HEK293T (cell line): ENCODE results near the gene PHLDA3.

Experiments
- CTCF ChIA-PET: fragments of 350-600 bp; formaldehyde crosslinking; extraction: SDS; loops from one replicate; lab custom pipeline; 2021; ENCODE audit warnings: antibody characterized with exemption, inconsistent platforms; lab: Yijun Ruan, JAX
- POLR2A ChIA-PET: fragments of 350-600 bp; formaldehyde crosslinking; extraction: SDS; loops from one replicate; lab custom pipeline; 2020; ENCODE audit warnings: antibody characterized with exemption, inconsistent platforms; lab: Yijun Ruan, JAX
- DNase-seq: peaks from one replicate; pipeline ENCODE4 v3.0.0; 2012; ENCODE audit warnings: mixed read lengths; ENCODE audit errors: extremely low spot score
- ARNT ChIP-seq: fragments of 450-650 bp; IDR thresholded peaks from 2 replicates; pipeline ENCODE4 v1.6.1; 2017; ENCODE audit warnings: mild to moderate bottlenecking
- BHLHE40 ChIP-seq: fragments of 450-650 bp; IDR thresholded peaks from 2 replicates; pipeline ENCODE4 v1.6.1; 2016; ENCODE audit warnings: mild to moderate bottlenecking, moderate library complexity, borderline replicate concordance
- ELF4 ChIP-seq: fragments of 450-650 bp; IDR thresholded peaks from 2 replicates; pipeline ENCODE4 v1.6.1; 2017; ENCODE audit warnings: antibody characterized with exemption
- FOXA1 ChIP-seq: fragments of 450-650 bp; IDR thresholded peaks from 2 replicates; pipeline ENCODE4 v1.6.1; 2016; ENCODE audit warnings: mild to moderate bottlenecking
- FOXK2 ChIP-seq: fragments of 450-650 bp; IDR thresholded peaks from 2 replicates; pipeline ENCODE4 v1.6.1; 2016; ENCODE audit warnings: mild to moderate bottlenecking
- FOXM1 ChIP-seq: fragments of 450-650 bp; IDR thresholded peaks from 2 replicates; pipeline ENCODE4 v1.6.1; 2017; ENCODE audit warnings: mild to moderate bottlenecking, borderline replicate concordance
- HDGF ChIP-seq: fragments of 450-650 bp; IDR thresholded peaks from 2 replicates; pipeline ENCODE4 v1.6.1; 2017; ENCODE audit warnings: antibody characterized with exemption, borderline replicate concordance
- L3MBTL2 ChIP-seq: fragments of 450-650 bp; conservative IDR thresholded peaks from 2 replicates; pipeline ENCODE4 v1.6.1; 2016; ENCODE audit warnings: mild to moderate bottlenecking
- LEF1 ChIP-seq: fragments of 450-650 bp; IDR thresholded peaks from 2 replicates; pipeline ENCODE4 v1.6.1; 2017; ENCODE audit warnings: mild to moderate bottlenecking, borderline replicate concordance
- NFRKB ChIP-seq: fragments of 450-650 bp; IDR thresholded peaks from 2 replicates; pipeline ENCODE4 v1.6.1; 2016; ENCODE audit warnings: mild to moderate bottlenecking, moderate library complexity
- SP1 ChIP-seq: fragments of 450-650 bp; IDR thresholded peaks from 2 replicates; pipeline ENCODE4 v1.6.1; 2017
- SUZ12 ChIP-seq: fragments of 450-650 bp; IDR thresholded peaks from 2 replicates; pipeline ENCODE4 v1.6.1; 2016; ENCODE audit warnings: mild to moderate bottlenecking
- TARDBP ChIP-seq: fragments of 450-650 bp; IDR thresholded peaks from 2 replicates; pipeline ENCODE4 v1.6.1; 2016
- ZNF384 ChIP-seq: fragments of 450-650 bp; IDR thresholded peaks from 2 replicates; pipeline ENCODE4 v1.6.1; 2016
- TF ChIP-seq, protein P1 (sequence below): fragments of 450-650 bp; IDR thresholded peaks from 2 replicates; pipeline ENCODE4 v1.6.1; 2016

Gene PHLDA3

DNA sequence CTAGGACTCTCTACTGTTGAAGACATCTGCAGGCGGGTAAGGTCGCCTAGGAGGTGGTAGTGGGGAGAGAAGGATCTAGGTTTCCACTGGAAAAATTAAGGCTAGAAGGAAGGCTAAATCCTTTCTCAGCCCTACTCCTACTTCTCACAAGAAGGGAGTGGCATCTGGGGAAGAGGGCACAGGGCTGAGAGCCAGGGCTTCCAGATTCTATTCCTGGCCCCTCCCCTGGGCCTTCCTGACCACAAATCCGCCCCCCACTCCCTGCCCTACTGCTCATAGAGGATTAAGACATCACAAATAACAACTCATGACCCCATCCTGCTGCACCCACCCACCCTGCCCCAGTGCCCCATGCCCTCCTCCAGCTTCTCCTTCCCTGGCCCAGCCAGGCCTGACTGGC is 2.5 kb downstream of the PHLDA3 start:
- DNase-seq, result no peak
- TF ChIP-seq LEF1, result no peak
- no peak for TF ChIP-seq L3MBTL2
- no peak for TF ChIP-seq ELF4
- TF ChIP-seq FOXA1, result no peak
- TF ChIP-seq, protein P1, sequence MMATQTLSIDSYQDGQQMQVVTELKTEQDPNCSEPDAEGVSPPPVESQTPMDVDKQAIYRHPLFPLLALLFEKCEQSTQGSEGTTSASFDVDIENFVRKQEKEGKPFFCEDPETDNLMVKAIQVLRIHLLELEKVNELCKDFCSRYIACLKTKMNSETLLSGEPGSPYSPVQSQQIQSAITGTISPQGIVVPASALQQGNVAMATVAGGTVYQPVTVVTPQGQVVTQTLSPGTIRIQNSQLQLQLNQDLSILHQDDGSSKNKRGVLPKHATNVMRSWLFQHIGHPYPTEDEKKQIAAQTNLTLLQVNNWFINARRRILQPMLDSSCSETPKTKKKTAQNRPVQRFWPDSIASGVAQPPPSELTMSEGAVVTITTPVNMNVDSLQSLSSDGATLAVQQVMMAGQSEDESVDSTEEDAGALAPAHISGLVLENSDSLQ, result no peak
- no peak for TF ChIP-seq SUZ12
- ChIA-PET POLR2A (interaction anchor here (0.9 kb wide), 1 partner anchor 18 kb away, joined by 3 read pairs; no protein-coding TSS in a partner anchor), CTCF (interaction anchor here (0.8 to 0.9 kb wide), 2 partner anchors 17 to 31 kb away, joined by 3 read pairs; no protein-coding TSS in a partner anchor)

DNA sequence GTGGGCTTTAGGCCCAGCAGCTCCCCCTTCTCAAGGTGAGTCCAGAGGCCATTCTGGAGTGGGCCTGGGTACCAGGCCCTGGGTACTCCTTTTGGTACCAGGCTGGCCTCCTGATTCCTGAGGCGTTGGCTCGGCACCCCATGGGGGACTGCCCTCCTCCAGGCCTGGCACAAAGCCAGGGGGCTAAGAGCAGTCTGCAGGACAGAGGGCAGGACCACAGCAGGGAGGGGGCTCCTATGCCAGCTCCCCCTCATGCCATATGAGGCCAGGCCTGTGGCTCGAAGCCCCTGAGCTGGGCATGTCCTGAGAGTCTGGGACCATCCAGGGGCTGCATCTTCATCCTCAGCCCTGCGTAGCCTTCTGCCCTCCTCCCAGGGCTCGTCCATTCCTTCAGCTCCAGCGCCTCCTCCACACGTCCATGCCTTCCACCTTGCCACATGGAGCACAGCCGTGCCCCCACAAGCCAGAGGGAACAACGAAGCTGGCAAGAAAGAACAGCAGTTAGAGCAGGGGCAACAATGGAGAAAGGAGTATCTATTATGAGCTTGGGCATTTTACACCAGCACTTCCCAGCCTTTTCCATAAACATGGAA is 3.2 kb downstream of the PHLDA3 start:
- POLR2A ChIA-PET, result no interaction called here
- TF ChIP-seq L3MBTL2 (no peak), SP1 (no peak), FOXA1 (no peak), FOXM1 (no peak), ELF4 (no peak), ZNF384 (no peak), NFRKB (no peak), SUZ12 (no peak), HDGF (no peak), FOXK2 (no peak), TARDBP (no peak), LEF1 (no peak), BHLHE40 (no peak), ARNT (no peak)
- TF ChIP-seq, protein P1, result no peak
- DNase-seq, result no peak
- CTCF ChIA-PET, result interaction anchor here (0.8 kb wide), 1 partner anchor 30 kb away, joined by 3 read pairs; no protein-coding TSS in a partner anchor

DNA sequence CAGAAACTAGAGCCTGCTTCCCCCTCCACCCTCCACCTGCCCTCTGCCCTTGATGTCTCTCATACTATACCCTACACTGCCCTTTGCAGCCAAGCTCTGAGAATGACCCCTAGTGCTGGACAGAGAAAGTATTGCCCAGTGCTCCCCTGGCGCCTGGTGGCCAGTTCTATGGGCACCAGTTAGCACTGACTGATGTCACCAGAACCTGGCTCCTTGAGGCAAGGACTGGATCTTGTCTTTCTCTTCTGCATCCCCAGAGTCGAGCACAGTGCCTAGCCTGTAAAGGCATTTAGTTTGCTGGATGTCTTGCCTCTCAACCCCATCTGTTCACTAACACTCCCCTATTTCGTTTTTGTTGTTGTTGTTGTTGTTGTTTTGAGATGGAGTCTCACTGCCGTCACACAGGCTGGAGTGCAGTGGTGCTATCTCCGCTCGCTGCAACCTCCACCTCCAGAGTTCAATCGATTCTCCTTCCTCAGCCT is 5.9 kb downstream of the PHLDA3 start:
- TF ChIP-seq BHLHE40 (no peak), SUZ12 (no peak), FOXA1 (no peak), ARNT (no peak)
- POLR2A ChIA-PET, result no interaction called here
- CTCF ChIA-PET, result interaction anchor here (0.6 kb wide), 1 partner anchor 28 kb away, joined by 3 read pairs; no protein-coding TSS in a partner anchor
- no peak for DNase-seq

DNA sequence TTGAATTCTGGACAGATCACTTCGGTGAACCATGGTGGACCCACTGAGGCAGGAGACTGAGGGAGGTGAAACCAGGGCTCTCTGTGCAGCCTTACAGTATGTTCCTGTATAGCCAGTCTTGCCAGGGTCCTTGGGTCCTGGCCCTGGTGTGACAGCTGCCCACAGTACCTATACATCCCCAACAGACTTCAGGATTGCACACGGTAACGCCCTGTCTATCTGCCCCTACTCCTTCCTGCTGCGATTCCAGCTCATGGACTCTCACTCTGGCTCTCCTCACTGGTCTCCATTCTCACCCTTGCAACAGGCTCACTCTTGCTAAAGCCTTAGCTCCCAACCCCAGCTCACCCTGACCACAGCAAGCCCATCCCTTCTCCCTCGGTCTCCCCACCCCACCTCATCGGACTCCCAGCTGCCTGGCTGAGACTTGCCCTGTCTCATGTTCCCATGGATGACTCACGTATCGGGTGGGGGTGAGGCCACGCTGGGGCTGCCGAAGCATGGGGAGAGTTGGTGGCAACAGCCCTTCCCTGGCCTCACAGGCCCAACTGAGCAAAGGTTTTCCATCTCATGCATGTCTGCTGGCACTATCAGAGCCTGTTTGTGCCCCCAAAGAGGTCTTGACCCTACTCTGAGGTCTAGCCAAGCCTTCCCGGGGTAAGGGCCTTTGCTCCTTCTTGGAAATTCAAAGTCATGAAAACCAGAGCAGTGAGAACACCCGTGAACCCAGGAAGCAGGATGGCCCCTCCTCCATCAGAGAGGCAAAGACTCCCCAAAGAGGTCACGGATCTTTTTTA is 7.1 kb downstream of the PHLDA3 start:
- TF ChIP-seq ELF4, result no peak
- TF ChIP-seq FOXM1, result no peak
- peak; percentile 39 for TF ChIP-seq L3MBTL2
- no peak for TF ChIP-seq SUZ12
- TF ChIP-seq BHLHE40, result no peak
- no peak for TF ChIP-seq FOXK2

DNA sequence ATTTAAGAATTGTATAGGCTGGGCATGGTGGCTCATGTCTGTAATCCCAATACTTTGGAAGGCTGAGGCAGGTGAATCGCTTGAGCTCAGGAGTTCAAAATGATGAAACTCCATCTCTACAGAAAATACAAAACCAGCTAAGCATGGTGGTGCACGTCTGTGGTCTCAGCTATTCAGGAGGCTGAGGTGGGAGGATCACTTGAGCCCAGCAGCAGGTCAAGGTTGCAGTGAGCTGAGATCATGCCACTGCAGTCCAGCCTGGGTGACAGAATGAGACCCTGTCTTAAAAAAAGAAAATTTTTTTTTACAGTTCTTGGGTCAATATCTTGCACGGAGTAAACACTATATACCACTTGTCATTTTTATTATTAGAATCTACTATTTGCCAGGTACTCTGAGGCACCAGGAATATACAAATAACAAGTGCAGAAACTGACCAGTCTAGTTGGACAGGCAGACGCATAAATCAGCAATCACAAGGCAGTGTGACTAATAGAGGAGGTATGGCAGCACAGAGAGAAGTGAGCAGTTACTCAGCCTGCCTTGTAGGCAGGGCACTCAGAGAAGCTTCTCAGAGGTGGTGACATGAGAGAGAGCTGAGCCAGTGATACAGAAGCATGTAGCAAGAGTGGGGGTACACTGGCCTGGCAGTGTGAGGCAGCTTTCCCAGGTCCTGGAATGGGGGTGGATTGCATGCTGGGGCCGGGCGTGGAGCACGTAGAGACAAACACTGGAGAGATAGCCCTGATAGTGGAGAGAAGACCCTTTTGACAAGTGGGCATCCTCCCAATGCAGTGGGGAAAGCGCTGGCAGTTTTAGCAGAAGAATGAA is 8.0 kb downstream of the PHLDA3 start:
- CTCF ChIA-PET, result interaction anchor here (0.7 to 3.0 kb wide), 4 partner anchors 13 to 52 kb away, joined by 3 to 10 read pairs (median 6); no protein-coding TSS in a partner anchor
- POLR2A ChIA-PET, result interaction anchor here (1.1 to 1.3 kb wide), 2 partner anchors 8 to 21 kb away, joined by 4 read pairs; partner anchors contain the start of gene PHLDA3
- TF ChIP-seq NFRKB, result no peak
- TF ChIP-seq LEF1, result no peak
- no peak for TF ChIP-seq FOXM1
- TF ChIP-seq HDGF, result no peak
- DNase-seq, result no peak

More for the DNA sequence above, 7.1 kb downstream of the PHLDA3 start:
- ChIA-PET POLR2A (interaction anchor here (1.1 kb wide), 1 partner anchor 20 kb away, joined by 4 read pairs; no protein-coding TSS in a partner anchor), CTCF (interaction anchor here (0.7 to 3.0 kb wide), 4 partner anchors 14 to 51 kb away, joined by 3 to 10 read pairs (median 6); no protein-coding TSS in a partner anchor)
- peak; percentile 61 for DNase-seq

DNA sequence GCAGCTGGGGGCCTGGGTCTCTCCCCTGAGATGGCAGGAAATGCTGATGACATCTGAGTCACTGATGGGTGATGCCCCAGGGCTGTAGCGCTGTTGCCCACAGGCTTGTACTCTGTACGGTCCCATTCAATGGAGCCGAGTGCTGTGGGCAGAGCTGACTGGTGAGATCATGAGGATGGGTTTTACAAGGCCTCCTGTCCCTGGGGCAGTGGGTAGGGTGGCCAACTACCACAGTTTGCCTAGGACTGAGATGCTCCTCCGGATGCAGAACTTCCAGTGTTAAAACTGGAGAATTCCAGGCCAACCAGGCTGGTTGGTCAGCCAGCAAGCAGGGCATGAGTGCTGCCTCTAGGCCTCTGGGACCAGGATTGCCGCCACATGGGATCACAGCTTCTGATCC is 9.2 kb downstream of the PHLDA3 start:
- DNase-seq, result no peak

More for the DNA sequence above, 9.2 kb downstream of the PHLDA3 start:
- CTCF ChIA-PET, result interaction anchor here (3.0 kb wide), 1 partner anchor 12 kb away, joined by 10 read pairs; no protein-coding TSS in a partner anchor
- TF ChIP-seq ZNF384 (no peak), LEF1 (no peak), HDGF (no peak), SP1 (no peak), NFRKB (no peak)
- TF ChIP-seq, protein P1, result no peak
- POLR2A ChIA-PET, result interaction anchor here (1.3 kb wide), 1 partner anchor 10 kb away, joined by 4 read pairs; the partner anchor contains the start of gene PHLDA3
